DND-41 (cell line): Measurements from ENCODE around the gene EYA2.

Source experiments
- EZH2 ChIP-seq: IDR thresholded peaks from 3 replicates; pipeline ENCODE4 v1.6.1; 2012; ENCODE audit warnings: borderline replicate concordance, low read depth, mild to moderate bottlenecking, moderate library complexity, low read length, inconsistent platforms; ENCODE audit not compliant: severe bottlenecking
- TF ChIP-seq, protein P1 (sequence below): IDR thresholded peaks from 2 replicates; pipeline ENCODE4 v1.5.1; 2012; ENCODE audit warnings: borderline replicate concordance, low read length, moderate library complexity, mild to moderate bottlenecking; ENCODE audit not compliant: poor library complexity, severe bottlenecking; ENCODE audit errors: extremely low read depth

DNA sequence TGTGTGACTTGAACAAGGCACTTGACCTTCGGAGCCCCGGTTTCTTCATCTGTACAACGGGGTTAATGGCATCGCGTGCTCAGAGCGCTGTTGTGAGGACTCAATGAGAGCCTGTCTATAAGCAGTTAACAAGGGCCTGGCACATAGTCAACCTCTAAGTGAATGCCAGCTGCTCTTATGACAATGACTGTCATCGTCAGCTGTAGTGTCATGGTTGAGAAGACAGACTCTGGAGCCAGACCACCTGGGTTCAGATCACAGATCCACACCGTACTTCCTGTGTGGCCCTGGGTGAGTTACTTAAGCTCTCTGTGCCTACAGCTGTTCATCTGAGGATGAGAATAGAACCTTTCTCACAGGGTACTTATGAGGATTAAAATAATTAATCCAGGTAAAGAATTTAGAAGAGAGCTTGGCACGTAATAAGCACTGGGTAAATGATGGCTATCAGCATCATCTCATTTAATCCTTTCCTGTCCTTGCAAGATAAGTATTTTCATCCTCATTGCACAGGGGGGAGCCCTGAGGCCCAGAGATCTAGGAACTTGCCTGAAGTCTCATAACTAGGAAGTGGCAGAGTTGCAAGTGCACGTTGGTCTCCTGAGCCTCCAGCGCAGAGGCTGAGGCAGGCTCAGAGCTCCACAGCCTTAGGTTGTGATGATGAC, 105.3 kb downstream of the EYA2 start:
- TF ChIP-seq, protein P1, sequence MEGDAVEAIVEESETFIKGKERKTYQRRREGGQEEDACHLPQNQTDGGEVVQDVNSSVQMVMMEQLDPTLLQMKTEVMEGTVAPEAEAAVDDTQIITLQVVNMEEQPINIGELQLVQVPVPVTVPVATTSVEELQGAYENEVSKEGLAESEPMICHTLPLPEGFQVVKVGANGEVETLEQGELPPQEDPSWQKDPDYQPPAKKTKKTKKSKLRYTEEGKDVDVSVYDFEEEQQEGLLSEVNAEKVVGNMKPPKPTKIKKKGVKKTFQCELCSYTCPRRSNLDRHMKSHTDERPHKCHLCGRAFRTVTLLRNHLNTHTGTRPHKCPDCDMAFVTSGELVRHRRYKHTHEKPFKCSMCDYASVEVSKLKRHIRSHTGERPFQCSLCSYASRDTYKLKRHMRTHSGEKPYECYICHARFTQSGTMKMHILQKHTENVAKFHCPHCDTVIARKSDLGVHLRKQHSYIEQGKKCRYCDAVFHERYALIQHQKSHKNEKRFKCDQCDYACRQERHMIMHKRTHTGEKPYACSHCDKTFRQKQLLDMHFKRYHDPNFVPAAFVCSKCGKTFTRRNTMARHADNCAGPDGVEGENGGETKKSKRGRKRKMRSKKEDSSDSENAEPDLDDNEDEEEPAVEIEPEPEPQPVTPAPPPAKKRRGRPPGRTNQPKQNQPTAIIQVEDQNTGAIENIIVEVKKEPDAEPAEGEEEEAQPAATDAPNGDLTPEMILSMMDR: no peak
- no peak for TF ChIP-seq EZH2
